HEK293 (cell line): ENCODE results near the gene ZCCHC9.

Source experiments
- CTCF ChIA-PET: fragments of 350-600 bp; formaldehyde crosslinking; extraction: SDS; loops from one replicate; lab custom pipeline; 2021; ENCODE audit warnings: antibody characterized with exemption; lab: Yijun Ruan, JAX
- POLR2A ChIA-PET: fragments of 300-600 bp; formaldehyde crosslinking; extraction: SDS; loops from one replicate; lab custom pipeline; 2020; ENCODE audit warnings: antibody characterized with exemption, inconsistent platforms; lab: Yijun Ruan, JAX
- H3K27ac ChIP-seq: fragments of 200-500 bp; sonication (Bioruptor generic); 2 replicates; pipeline ENCODE4 v1.5.1; 2014; ENCODE audit warnings: low read depth, low read length, control low read depth, inconsistent platforms; ENCODE audit errors: extremely low read depth
- H3K36me3 ChIP-seq, 2 experiments: fragments of 200-500 bp in 1 of 2; sonication (Bioruptor generic) in 1 of 2; 1 replicate in 1 of 2; 2 replicates in 1 of 2; pipeline ENCODE4 v1.5.1; 2014 to 2017; ENCODE audit warnings: inconsistent platforms in 2 of 2, low read length in 2 of 2; ENCODE audit not compliant: control insufficient read depth in 2 of 2, insufficient read depth in 1 of 2
- H3K4me1 ChIP-seq: fragments of 200-500 bp; sonication (Bioruptor generic); 2 replicates; pipeline ENCODE4 v1.5.1; 2014; ENCODE audit warnings: mild to moderate bottlenecking, low read length, inconsistent platforms; ENCODE audit not compliant: control insufficient read depth, insufficient read depth
- H3K4me3 ChIP-seq: 2 replicates; pipeline ENCODE4 v1.5.1; 2011; ENCODE audit warnings: low read depth, mild to moderate bottlenecking, control low read depth, low read length, moderate library complexity
- H3K9me3 ChIP-seq: fragments of 200-500 bp; sonication (Bioruptor generic); 2 replicates; pipeline ENCODE4 v1.5.1; 2014; ENCODE audit warnings: low read depth, low read length, inconsistent platforms; ENCODE audit not compliant: control insufficient read depth, insufficient read depth
- HOXA7 ChIP-seq: sonication (generic); formaldehyde crosslinking; IDR thresholded peaks from 2 replicates; pipeline ENCODE4 v1.8.1; 2022; ENCODE audit warnings: missing genetic modification reagents, borderline replicate concordance
- KLF16 ChIP-seq: fragments of 450-650 bp; formaldehyde crosslinking; IDR thresholded peaks from 2 replicates; pipeline ENCODE4 v1.5.1; 2017; ENCODE audit warnings: missing biosample characterization, missing genetic modification characterization
- WT1 ChIP-seq: fragments of 450-650 bp; formaldehyde crosslinking; IDR thresholded peaks from 2 replicates; pipeline ENCODE4 v1.5.1; 2016; ENCODE audit warnings: missing biosample characterization, missing genetic modification characterization
- YY1 ChIP-seq: fragments of 450-650 bp; formaldehyde crosslinking; IDR thresholded peaks from 2 replicates; pipeline ENCODE4 v1.5.1; 2018; ENCODE audit warnings: missing biosample characterization, missing genetic modification characterization
- ZBTB48 ChIP-seq: fragments of 450-650 bp; formaldehyde crosslinking; IDR thresholded peaks from 2 replicates; pipeline ENCODE4 v1.5.1; 2016; ENCODE audit warnings: missing biosample characterization, missing genetic modification characterization
- ZFHX2 ChIP-seq: fragments of 450-650 bp; formaldehyde crosslinking; conservative IDR thresholded peaks from 2 replicates; pipeline ENCODE4 v1.5.1; 2016; ENCODE audit warnings: missing biosample characterization, missing genetic modification characterization
- ZFP69B ChIP-seq: fragments of 450-650 bp; formaldehyde crosslinking; IDR thresholded peaks from 2 replicates; pipeline ENCODE4 v1.5.1; 2016; ENCODE audit warnings: missing biosample characterization, missing genetic modification characterization
- ZNF114 ChIP-seq: fragments of 450-650 bp; formaldehyde crosslinking; IDR thresholded peaks from 2 replicates; pipeline ENCODE4 v1.5.0; 2017; ENCODE audit warnings: missing biosample characterization, missing genetic modification characterization
- ZNF133 ChIP-seq: fragments of 450-650 bp; formaldehyde crosslinking; IDR thresholded peaks from 2 replicates; pipeline ENCODE4 v1.5.1; 2016; ENCODE audit warnings: missing biosample characterization, missing genetic modification characterization
- ZNF169 ChIP-seq: fragments of 450-650 bp; formaldehyde crosslinking; IDR thresholded peaks from 2 replicates; pipeline ENCODE4 v1.5.1; 2016; ENCODE audit warnings: missing biosample characterization, missing genetic modification characterization
- ZNF214 ChIP-seq: fragments of 450-650 bp; formaldehyde crosslinking; IDR thresholded peaks from 2 replicates; pipeline ENCODE4 v1.5.1; 2017; ENCODE audit warnings: missing biosample characterization, mild to moderate bottlenecking, missing genetic modification characterization, borderline replicate concordance
- ZNF23 ChIP-seq: fragments of 450-650 bp; formaldehyde crosslinking; IDR thresholded peaks from 2 replicates; pipeline ENCODE4 v1.5.1; 2016; ENCODE audit warnings: missing biosample characterization, missing genetic modification characterization, borderline replicate concordance
- ZNF292 ChIP-seq: fragments of 450-650 bp; formaldehyde crosslinking; IDR thresholded peaks from 2 replicates; pipeline ENCODE4 v1.5.1; 2016; ENCODE audit warnings: low read depth, missing biosample characterization, missing genetic modification characterization, borderline replicate concordance
- ZNF335 ChIP-seq: fragments of 450-650 bp; formaldehyde crosslinking; conservative IDR thresholded peaks from 2 replicates; pipeline ENCODE4 v1.5.1; 2016; ENCODE audit warnings: missing biosample characterization, missing genetic modification characterization
- ZNF394 ChIP-seq: fragments of 450-650 bp; formaldehyde crosslinking; IDR thresholded peaks from 2 replicates; pipeline ENCODE4 v1.5.1; 2016; ENCODE audit warnings: missing biosample characterization, missing genetic modification characterization, mild to moderate bottlenecking, moderate library complexity, borderline replicate concordance
- ZNF426 ChIP-seq: fragments of 450-650 bp; formaldehyde crosslinking; IDR thresholded peaks from 2 replicates; pipeline ENCODE4 v1.5.1; 2017; ENCODE audit warnings: missing biosample characterization, missing genetic modification characterization, mild to moderate bottlenecking, inconsistent platforms, moderate library complexity
- ZNF473 ChIP-seq: fragments of 450-650 bp; formaldehyde crosslinking; IDR thresholded peaks from 2 replicates; pipeline ENCODE4 v1.5.1; 2017; ENCODE audit warnings: missing biosample characterization, missing genetic modification characterization
- ZNF501 ChIP-seq: fragments of 450-650 bp; formaldehyde crosslinking; IDR thresholded peaks from 2 replicates; pipeline ENCODE4 v1.5.1; 2016; ENCODE audit warnings: missing biosample characterization, missing genetic modification characterization
- ZNF514 ChIP-seq: fragments of 450-650 bp; formaldehyde crosslinking; IDR thresholded peaks from 2 replicates; pipeline ENCODE4 v1.5.1; 2016; ENCODE audit warnings: missing biosample characterization, missing genetic modification characterization
- ZNF596 ChIP-seq: fragments of 450-650 bp; IDR thresholded peaks from 2 replicates; pipeline ENCODE4 v1.5.0; 2018; ENCODE audit warnings: missing biosample characterization, mild to moderate bottlenecking, missing genetic modification characterization, moderate library complexity
- ZNF664 ChIP-seq: fragments of 450-650 bp; formaldehyde crosslinking; IDR thresholded peaks from 2 replicates; pipeline ENCODE4 v1.5.1; 2016; ENCODE audit warnings: missing biosample characterization, missing genetic modification characterization
- ZNF768 ChIP-seq: fragments of 450-650 bp; formaldehyde crosslinking; IDR thresholded peaks from 2 replicates; pipeline ENCODE4 v1.5.1; 2018; ENCODE audit warnings: missing biosample characterization, mild to moderate bottlenecking, missing genetic modification characterization
- ZXDB ChIP-seq: fragments of 450-650 bp; formaldehyde crosslinking; IDR thresholded peaks from 2 replicates; pipeline ENCODE4 v1.5.1; 2016; ENCODE audit warnings: missing biosample characterization, missing genetic modification characterization
- TF ChIP-seq, protein P1 (sequence below): fragments of 450-650 bp; formaldehyde crosslinking; IDR thresholded peaks from 2 replicates; pipeline ENCODE4 v1.5.1; 2017; ENCODE audit warnings: missing biosample characterization, missing genetic modification characterization
- TF ChIP-seq, protein P2 (sequence below): fragments of 450-650 bp; formaldehyde crosslinking; IDR thresholded peaks from 2 replicates; pipeline ENCODE4 v1.5.1; 2016; ENCODE audit warnings: missing biosample characterization, missing genetic modification characterization
- TF ChIP-seq, protein P3 (sequence below): fragments of 450-650 bp; formaldehyde crosslinking; IDR thresholded peaks from 2 replicates; pipeline ENCODE4 v1.5.1; 2016; ENCODE audit warnings: missing biosample characterization, missing genetic modification characterization
- TF ChIP-seq, protein P4 (sequence below): fragments of 450-650 bp; formaldehyde crosslinking; IDR thresholded peaks from 2 replicates; pipeline ENCODE4 v1.5.1; 2017; ENCODE audit warnings: missing biosample characterization, mild to moderate bottlenecking, missing genetic modification characterization, moderate library complexity
- TF ChIP-seq, protein P5 (sequence below): fragments of 450-650 bp; formaldehyde crosslinking; IDR thresholded peaks from 2 replicates; pipeline ENCODE4 v1.5.1; 2017; ENCODE audit warnings: missing biosample characterization, missing genetic modification characterization

Gene ZCCHC9

DNA sequence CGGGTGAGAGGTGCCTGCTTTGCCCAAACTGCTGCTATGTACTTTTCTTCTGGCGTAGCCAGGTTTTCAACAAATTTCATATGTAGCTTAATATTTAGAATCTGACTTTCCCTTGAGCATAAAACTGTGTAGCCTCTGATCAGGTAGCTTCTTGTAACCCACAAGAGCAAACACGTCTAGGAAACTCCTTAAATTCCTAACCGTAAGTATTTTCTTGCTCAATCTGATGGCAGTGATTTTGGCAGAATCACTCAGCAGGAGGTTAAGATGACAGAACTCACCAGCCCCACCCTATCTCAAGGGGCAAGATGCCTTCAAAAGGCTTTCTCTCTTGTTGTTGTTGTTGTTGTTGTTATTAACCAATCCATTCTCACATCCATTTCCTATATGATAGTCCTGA lies 47.5 kb upstream of the ZCCHC9 start:
- Histone ChIP-seq H3K36me3 (no peaks in the 10 kb centered on the region), H3K4me3 (no peak overlapping the region), H3K27ac (no peak overlapping the region), H3K4me1 (no peaks in the 10 kb centered on the region), H3K9me3 (no peaks in the 10 kb centered on the region)
- TF ChIP-seq ZNF214 (tag by site-specific recombination) (no peak), ZNF292 (tag by site-specific recombination) (no peak), HOXA7 (CRISPR knock-in tag) (no peak), WT1 (tag by site-specific recombination) (no peak), ZNF664 (tag by site-specific recombination) (no peak), YY1 (no peak), ZNF501 (tag by site-specific recombination) (no peak), ZBTB48 (tag by site-specific recombination) (no peak), ZNF394 (tag by site-specific recombination) (no peak), ZXDB (tag by site-specific recombination) (no peak), ZFHX2 (tag by site-specific recombination) (no peak), ZNF514 (tag by site-specific recombination) (no peak), ZNF335 (no peak), ZFP69B (no peak), ZNF169 (tag by site-specific recombination) (no peak), KLF16 (tag by site-specific recombination) (no peak), ZNF768 (no peak)
- TF ChIP-seq, protein P1, sequence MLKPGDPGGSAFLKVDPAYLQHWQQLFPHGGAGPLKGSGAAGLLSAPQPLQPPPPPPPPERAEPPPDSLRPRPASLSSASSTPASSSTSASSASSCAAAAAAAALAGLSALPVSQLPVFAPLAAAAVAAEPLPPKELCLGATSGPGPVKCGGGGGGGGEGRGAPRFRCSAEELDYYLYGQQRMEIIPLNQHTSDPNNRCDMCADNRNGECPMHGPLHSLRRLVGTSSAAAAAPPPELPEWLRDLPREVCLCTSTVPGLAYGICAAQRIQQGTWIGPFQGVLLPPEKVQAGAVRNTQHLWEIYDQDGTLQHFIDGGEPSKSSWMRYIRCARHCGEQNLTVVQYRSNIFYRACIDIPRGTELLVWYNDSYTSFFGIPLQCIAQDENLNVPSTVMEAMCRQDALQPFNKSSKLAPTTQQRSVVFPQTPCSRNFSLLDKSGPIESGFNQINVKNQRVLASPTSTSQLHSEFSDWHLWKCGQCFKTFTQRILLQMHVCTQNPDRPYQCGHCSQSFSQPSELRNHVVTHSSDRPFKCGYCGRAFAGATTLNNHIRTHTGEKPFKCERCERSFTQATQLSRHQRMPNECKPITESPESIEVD (tag by site-specific recombination) = no peak
- TF ChIP-seq, all 188 proteins: peak for 0
- ChIA-PET POLR2A (no interaction called here), CTCF (interaction anchor here (0.6 to 0.7 kb wide), 2 partner anchors 39 to 603 kb away, joined by 3 read pairs; no protein-coding TSS in a partner anchor)

DNA sequence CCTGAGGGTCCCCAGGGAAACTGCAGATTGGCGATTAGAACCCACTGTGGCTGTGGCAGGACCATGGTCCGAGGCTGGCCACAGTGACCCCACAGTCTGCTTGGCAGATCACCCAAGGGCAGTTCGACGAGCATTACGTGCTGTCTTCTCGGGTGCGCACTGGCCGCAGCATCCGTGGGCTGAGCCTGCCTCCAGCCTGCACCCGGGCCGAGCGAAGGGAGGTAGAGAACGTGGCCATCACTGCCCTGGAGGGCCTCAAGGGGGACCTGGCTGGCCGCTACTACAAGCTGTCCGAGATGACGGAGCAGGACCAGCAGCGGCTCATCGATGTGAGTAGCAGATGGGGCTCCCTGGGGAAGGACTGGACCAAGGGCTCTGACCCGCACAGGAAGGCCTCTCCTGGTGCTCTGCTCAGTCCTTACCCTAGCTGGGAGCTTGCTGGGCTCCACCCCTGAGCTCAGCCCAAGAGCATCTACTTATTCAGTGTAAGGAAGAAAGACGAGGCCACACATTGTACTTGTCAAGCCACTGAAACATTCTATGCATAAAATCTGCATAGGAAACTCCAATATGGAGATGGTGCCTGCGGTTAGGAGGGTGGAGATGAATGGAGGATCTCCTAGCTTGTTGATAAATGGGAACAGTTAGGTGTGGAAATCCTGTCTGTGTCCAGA lies 46.4 kb upstream of the ZCCHC9 start:
- H3K4me1 ChIP-seq = no peaks in the 10 kb centered on the region
- H3K36me3 ChIP-seq = no peaks in the 10 kb centered on the region
- ChIA-PET CTCF (no interaction called here), POLR2A (no interaction called here)
- TF ChIP-seq ZFHX2 (tag by site-specific recombination) (no peak), ZNF473 (tag by site-specific recombination) (no peak), ZNF426 (tag by site-specific recombination) (no peak), ZNF133 (tag by site-specific recombination) (no peak), ZNF23 (tag by site-specific recombination) (no peak), ZNF114 (tag by site-specific recombination) (no peak), ZNF596 (tag by site-specific recombination) (no peak)
- TF ChIP-seq, protein P2, sequence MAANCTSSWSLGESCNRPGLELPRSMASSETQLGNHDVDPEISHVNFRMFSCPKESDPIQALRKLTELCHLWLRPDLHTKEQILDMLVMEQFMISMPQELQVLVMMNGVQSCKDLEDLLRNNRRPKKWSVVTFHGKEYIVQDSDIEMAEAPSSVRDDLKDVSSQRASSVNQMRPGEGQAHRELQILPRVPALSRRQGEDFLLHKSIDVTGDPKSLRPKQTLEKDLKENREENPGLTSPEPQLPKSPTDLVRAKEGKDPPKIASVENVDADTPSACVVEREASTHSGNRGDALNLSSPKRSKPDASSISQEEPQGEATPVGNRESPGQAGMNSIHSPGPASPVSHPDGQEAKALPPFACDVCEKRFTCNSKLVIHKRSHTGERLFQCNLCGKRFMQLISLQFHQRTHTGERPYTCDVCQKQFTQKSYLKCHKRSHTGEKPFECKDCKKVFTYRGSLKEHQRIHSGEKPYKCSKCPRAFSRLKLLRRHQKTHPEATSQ (tag by site-specific recombination) = no peak
- TF ChIP-seq, protein P3, sequence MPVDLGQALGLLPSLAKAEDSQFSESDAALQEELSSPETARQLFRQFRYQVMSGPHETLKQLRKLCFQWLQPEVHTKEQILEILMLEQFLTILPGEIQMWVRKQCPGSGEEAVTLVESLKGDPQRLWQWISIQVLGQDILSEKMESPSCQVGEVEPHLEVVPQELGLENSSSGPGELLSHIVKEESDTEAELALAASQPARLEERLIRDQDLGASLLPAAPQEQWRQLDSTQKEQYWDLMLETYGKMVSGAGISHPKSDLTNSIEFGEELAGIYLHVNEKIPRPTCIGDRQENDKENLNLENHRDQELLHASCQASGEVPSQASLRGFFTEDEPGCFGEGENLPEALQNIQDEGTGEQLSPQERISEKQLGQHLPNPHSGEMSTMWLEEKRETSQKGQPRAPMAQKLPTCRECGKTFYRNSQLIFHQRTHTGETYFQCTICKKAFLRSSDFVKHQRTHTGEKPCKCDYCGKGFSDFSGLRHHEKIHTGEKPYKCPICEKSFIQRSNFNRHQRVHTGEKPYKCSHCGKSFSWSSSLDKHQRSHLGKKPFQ (tag by site-specific recombination) = no peak
- TF ChIP-seq, protein P4, sequence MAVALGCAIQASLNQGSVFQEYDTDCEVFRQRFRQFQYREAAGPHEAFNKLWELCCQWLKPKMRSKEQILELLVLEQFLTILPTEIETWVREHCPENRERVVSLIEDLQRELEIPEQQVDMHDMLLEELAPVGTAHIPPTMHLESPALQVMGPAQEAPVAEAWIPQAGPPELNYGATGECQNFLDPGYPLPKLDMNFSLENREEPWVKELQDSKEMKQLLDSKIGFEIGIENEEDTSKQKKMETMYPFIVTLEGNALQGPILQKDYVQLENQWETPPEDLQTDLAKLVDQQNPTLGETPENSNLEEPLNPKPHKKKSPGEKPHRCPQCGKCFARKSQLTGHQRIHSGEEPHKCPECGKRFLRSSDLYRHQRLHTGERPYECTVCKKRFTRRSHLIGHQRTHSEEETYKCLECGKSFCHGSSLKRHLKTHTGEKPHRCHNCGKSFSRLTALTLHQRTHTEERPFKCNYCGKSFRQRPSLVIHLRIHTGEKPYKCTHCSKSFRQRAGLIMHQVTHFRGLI (tag by site-specific recombination) = no peak
- TF ChIP-seq, protein P5, sequence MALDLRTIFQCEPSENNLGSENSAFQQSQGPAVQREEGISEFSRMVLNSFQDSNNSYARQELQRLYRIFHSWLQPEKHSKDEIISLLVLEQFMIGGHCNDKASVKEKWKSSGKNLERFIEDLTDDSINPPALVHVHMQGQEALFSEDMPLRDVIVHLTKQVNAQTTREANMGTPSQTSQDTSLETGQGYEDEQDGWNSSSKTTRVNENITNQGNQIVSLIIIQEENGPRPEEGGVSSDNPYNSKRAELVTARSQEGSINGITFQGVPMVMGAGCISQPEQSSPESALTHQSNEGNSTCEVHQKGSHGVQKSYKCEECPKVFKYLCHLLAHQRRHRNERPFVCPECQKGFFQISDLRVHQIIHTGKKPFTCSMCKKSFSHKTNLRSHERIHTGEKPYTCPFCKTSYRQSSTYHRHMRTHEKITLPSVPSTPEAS (tag by site-specific recombination) = no peak
- H3K27ac ChIP-seq = no peak overlapping the region
- H3K4me3 ChIP-seq = no peak overlapping the region
- no peaks in the 10 kb centered on the region for H3K9me3 ChIP-seq
